Hepatocyte (in vitro differentiated cells): ENCODE data around the gene CD93. TPM values are rescaled to one million over a fixed set of nuclear protein-coding genes. Genes with fewer than 3 reads are reported as not detected.

ENCODE experiments used
- DNase-seq: peaks from one replicate; pipeline ENCODE4 v3.0.0-alpha.2; 2016; ENCODE audit warnings: low spot score
- H2AFZ ChIP-seq: fragments of 200-600 bp; sonication (generic); 2 replicates; pipeline ENCODE4 v1.6.0; 2016; ENCODE audit warnings: antibody characterized with exemption, mild to moderate bottlenecking
- H3K27ac ChIP-seq: fragments of 200-600 bp; sonication (generic); 2 replicates; pipeline ENCODE4 v1.5.1; 2016; ENCODE audit warnings: mild to moderate bottlenecking
- H3K27me3 ChIP-seq: fragments of 200-600 bp; sonication (generic); 2 replicates; pipeline ENCODE4 v1.6.1; 2016
- H3K36me3 ChIP-seq: fragments of 200-600 bp; sonication (generic); replicated peaks from 2 replicates; pipeline ENCODE4 v1.5.1; 2016; ENCODE audit warnings: low read depth; ENCODE audit not compliant: insufficient read depth
- H3K4me1 ChIP-seq: fragments of 200-600 bp; sonication (generic); 2 replicates; pipeline ENCODE4 v1.5.1; 2016; ENCODE audit warnings: mild to moderate bottlenecking, moderate library complexity; ENCODE audit not compliant: insufficient read depth
- H3K4me2 ChIP-seq: fragments of 200-600 bp; sonication (generic); 2 replicates; pipeline ENCODE4 v1.6.0; 2016
- H3K4me3 ChIP-seq: fragments of 200-600 bp; sonication (generic); 2 replicates; pipeline ENCODE4 v1.5.1; 2016; ENCODE audit warnings: mild to moderate bottlenecking
- H3K79me2 ChIP-seq: fragments of 200-600 bp; sonication (generic); 2 replicates; pipeline ENCODE4 v1.6.0; 2017; ENCODE audit warnings: mild to moderate bottlenecking
- H3K9me2 ChIP-seq: fragments of 200-600 bp; sonication (generic); replicated peaks from 2 replicates; pipeline ENCODE4 v1.6.0; 2017; ENCODE audit warnings: mild to moderate bottlenecking; ENCODE audit not compliant: insufficient read depth
- H3K9me3 ChIP-seq: fragments of 200-600 bp; sonication (generic); 2 replicates; pipeline ENCODE4 v1.5.1; 2016; ENCODE audit warnings: low read depth, mild to moderate bottlenecking
- H4K20me1 ChIP-seq: fragments of 200-600 bp; sonication (generic); 2 replicates; pipeline ENCODE4 v1.6.0; 2016; ENCODE audit warnings: mild to moderate bottlenecking; ENCODE audit not compliant: insufficient read depth, poor library complexity, severe bottlenecking
- CTCF ChIP-seq: fragments of 200-600 bp; sonication (generic); IDR thresholded peaks from 2 replicates; pipeline ENCODE4 v1.5.1; 2016; ENCODE audit warnings: antibody characterized with exemption, mild to moderate bottlenecking; ENCODE audit not compliant: poor library complexity
- EZH2 ChIP-seq: fragments of 200-600 bp; sonication (generic); IDR thresholded peaks from 2 replicates; pipeline ENCODE4 v1.6.1; 2016; ENCODE audit warnings: antibody characterized with exemption, mild to moderate bottlenecking, borderline replicate concordance
- EZH2phosphoT487 ChIP-seq: fragments of 200-600 bp; sonication (generic); IDR thresholded peaks from one replicate; pipeline ENCODE4 v1.6.1; 2018; ENCODE audit warnings: antibody characterized with exemption, mild to moderate bottlenecking, low read depth, moderate library complexity; ENCODE audit not compliant: unreplicated experiment, severe bottlenecking
- whole genome bisulfite sequencing: methylation state at CpG from one replicate; pipeline ENCODE4 v1.1.6; 2016; ENCODE audit warnings: low lambda C conversion rate; ENCODE audit errors: missing lambda C conversion rate; 5-methylcytosine and 5-hydroxymethylcytosine counted together
- polyA plus RNA-seq: library from polyadenylated mRNA; unstranded; fragments of >200 nt; fragmentation: Nextera tagmentation; extraction: Ambion mirVana; gene quantifications from 2 replicates; pipeline ENCODE4 v1.2.1, GENCODE V29; 2016
- total RNA-seq: library from RNA; depleted of rRNA; stranded (reverse); fragments of >200 nt; gene quantifications from 2 replicates; pipeline ENCODE4 v1.2.3, GENCODE V29; 2014

Gene CD93
- total and polyA plus RNA-seq, 2 experiments from 2014 or later = 0.07 to 2.1 TPM

- no peaks in the 10 kb centered on the region for H3K27me3 ChIP-seq
- DNase-seq = no peak
- WGBS = 93% methylated on average over 9 of the region's 9 CpGs
These were observed 25.8 kb upstream of the CD93 start for GRCh38 chr20:23111944-23112342.

GRCh38 chr20:23111307-23111943 is 25.3 kb upstream of the CD93 start:
- Histone ChIP-seq H3K4me2 (no peak overlapping the region), H3K27ac (no peak overlapping the region), H3K36me3 (no peaks in the 10 kb centered on the region), H3K4me3 (no peak overlapping the region), H3K4me1 (peaks cover 4% of the 10 kb centered on the region), H4K20me1 (no peaks in the 10 kb centered on the region), H3K9me2 (no peaks in the 10 kb centered on the region), H3K9me3 (no peaks in the 10 kb centered on the region), H3K79me2 (no peaks in the 10 kb centered on the region), H2AFZ (no peak overlapping the region), H3K27me3 (no peaks in the 10 kb centered on the region)
- WGBS = 83% methylated on average over 16 of the region's 16 CpGs
- no peak for DNase-seq
- no peak for TF ChIP-seq CTCF
- no peak for TF ChIP-seq EZH2
- no peak for TF ChIP-seq EZH2phosphoT487

More at GRCh38 chr20:23111944-23112342, 25.8 kb upstream of the CD93 start:
- Histone ChIP-seq H3K9me3 (no peaks in the 10 kb centered on the region), H3K4me2 (no peak overlapping the region), H3K36me3 (no peaks in the 10 kb centered on the region), H3K4me3 (no peak overlapping the region), H3K27ac (no peak overlapping the region), H3K79me2 (no peaks in the 10 kb centered on the region), H3K9me2 (no peaks in the 10 kb centered on the region), H3K4me1 (no peaks in the 10 kb centered on the region), H4K20me1 (no peaks in the 10 kb centered on the region), H2AFZ (no peak overlapping the region)
- TF ChIP-seq EZH2phosphoT487 (no peak), CTCF (no peak), EZH2 (no peak)

- TF ChIP-seq EZH2phosphoT487 (no peak), CTCF (no peak), EZH2 (no peak)
These were observed 22.7 kb upstream of the CD93 start for GRCh38 chr20:23108871-23109270.

More at GRCh38 chr20:23108871-23109270, 22.7 kb upstream of the CD93 start:
- no peaks in the 10 kb centered on the region for H3K36me3 ChIP-seq
- H3K79me2 ChIP-seq = no peaks in the 10 kb centered on the region
- no peaks in the 10 kb centered on the region for H3K27me3 ChIP-seq
- no peak overlapping the region for H3K4me3 ChIP-seq
- DNase-seq = no peak
- no peak overlapping the region for H3K27ac ChIP-seq
- H4K20me1 ChIP-seq = no peaks in the 10 kb centered on the region
- H3K4me2 ChIP-seq = no peak overlapping the region
- peaks cover 14% of the 10 kb centered on the region for H3K4me1 ChIP-seq
- H3K9me2 ChIP-seq = no peaks in the 10 kb centered on the region
- no peaks in the 10 kb centered on the region for H3K9me3 ChIP-seq
- WGBS = 73% methylated on average over 3 of the region's 3 CpGs
- no peak overlapping the region for H2AFZ ChIP-seq
